Stimulated activated CD8-positive, alpha-beta memory T cell treated with anti-CD3 and anti-CD28 coated beads, Interleukin-12 subunit alpha, Interleukin-12 subunit beta, amount 100 ng/mL, for 24 hours (primary cell): ENCODE data around the gene FAM209B.
"Not testable (repeated sequence)": the region's sequence is repeated elsewhere in the genome, so short reads cannot be mapped to it uniquely, and the experiment has no call there.

Experiments
- DNase-seq: peaks from one replicate; pipeline ENCODE4 v3.0.0-alpha.2; 2020; ENCODE audit errors: extremely low read depth

The FAM209B gene

DNA sequence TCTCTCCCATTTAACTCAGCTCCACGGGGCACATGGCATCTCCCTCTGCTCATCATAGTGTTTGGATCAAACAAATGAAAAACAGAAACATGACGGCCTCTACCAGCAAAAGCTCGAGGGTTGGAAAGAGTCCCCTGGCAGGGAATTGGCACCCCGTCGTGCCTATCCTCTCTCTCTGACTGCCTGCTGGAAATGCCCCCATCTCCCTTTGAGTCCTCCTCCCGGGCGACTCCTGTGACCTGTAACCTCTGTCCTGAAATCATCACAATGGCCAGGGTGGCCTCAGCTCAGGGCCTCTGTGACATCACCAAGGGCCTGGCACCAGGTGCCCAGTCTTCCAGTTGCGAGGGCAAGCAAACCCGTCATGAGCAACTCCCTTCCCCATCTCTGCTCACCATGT is at the start of gene FAM209B:
TSS of gene FAM209B (plus strand) at position 301 of the 400 bp plus-strand sequence. CDS start at position 397, 96 bp downstream.
- DNase-seq = not testable (repeated sequence)

DNA sequence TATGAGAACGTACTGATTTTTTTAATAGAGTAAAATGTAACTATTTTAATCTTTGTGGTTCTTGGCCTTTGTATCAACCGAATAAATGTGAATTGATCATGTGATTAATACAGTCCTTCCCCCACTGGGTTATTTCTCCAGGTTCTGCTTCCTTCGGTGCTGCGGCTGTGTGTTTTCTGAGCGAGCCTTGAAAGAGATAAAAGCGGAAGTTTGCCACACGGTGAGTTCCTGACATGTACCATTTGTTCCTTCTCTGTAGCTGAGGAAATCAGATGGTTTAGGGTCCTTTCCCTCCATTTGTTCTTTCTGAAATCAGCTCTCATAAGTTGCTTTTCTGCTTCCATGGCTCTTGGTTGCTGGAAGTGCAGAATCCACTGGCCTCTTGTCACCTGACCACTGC is 49.1 kb upstream of the FAM209B start:
- no peak for DNase-seq

DNA sequence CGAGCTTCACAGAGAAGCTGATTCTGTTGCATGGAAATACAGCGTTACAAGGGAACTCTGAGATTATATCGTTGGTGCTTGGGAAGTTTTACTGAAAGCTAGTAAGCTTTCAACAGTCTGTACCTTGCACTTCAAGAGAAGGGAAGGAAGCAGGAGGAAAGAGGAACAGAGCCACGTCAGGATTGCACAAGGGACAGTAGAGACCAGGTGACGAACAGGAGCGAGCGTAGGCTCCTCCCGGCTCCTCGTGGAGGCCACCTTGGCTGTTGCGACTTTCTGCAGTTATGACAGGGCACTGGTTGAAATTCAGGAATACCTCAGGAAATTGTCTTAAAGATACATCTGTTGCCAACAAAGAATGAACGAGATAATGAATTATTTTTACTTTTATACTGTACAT is 45.8 kb upstream of the FAM209B start:
- DNase-seq = no peak

DNA sequence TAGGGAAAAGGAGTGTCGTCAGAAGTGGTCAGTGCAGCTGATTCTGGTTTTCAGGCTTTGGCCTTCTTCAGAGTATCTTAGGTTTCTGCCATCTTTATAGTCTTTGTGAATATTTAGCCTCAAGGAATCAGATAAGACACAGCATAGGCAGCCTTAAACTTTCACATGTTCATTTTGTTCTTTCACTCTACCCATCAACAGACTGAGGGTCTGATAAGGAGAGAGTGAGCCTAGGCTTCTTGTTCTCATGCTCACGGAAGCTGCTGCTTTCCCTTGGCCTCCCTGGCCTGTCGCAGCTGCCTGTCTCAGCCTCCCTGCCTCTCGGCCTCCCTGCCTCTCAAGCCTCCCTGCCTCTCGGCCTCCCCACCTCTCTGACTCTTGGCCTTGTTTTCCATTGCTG is 44.5 kb upstream of the FAM209B start:
- no peak for DNase-seq

DNA sequence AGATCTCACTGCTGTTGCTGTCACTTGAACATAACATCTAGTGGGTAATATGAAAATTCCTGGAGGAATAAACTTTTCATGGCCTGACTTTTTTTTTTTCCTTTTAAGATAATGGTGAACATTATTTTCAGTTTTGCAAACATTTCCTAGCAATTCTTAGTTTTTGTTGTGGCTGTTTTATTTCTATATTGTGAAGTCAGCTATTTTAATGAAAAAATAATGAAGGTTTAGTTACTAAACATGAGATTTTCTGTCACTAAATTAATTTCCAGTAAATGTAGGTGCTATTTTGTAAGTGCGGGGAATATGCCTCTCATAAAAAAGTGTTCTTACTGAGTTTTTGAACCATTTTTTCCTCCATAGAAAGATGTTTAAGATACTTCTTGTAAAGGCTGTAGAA is 31.9 kb upstream of the FAM209B start:
- DNase-seq = no peak

- DNase-seq = no peak
These were observed 29.1 kb upstream of the FAM209B start for GRCh38 chr20:56503916-56504315.

GRCh38 chr20:56504373-56505005 is 28.6 kb upstream of the FAM209B start:
- DNase-seq = no peak

- DNase-seq = no peak
These were observed 26.9 kb upstream of the FAM209B start for GRCh38 chr20:56506103-56506502.

- no peak for DNase-seq
These were observed 21.1 kb upstream of the FAM209B start for GRCh38 chr20:56511926-56512325.

DNA sequence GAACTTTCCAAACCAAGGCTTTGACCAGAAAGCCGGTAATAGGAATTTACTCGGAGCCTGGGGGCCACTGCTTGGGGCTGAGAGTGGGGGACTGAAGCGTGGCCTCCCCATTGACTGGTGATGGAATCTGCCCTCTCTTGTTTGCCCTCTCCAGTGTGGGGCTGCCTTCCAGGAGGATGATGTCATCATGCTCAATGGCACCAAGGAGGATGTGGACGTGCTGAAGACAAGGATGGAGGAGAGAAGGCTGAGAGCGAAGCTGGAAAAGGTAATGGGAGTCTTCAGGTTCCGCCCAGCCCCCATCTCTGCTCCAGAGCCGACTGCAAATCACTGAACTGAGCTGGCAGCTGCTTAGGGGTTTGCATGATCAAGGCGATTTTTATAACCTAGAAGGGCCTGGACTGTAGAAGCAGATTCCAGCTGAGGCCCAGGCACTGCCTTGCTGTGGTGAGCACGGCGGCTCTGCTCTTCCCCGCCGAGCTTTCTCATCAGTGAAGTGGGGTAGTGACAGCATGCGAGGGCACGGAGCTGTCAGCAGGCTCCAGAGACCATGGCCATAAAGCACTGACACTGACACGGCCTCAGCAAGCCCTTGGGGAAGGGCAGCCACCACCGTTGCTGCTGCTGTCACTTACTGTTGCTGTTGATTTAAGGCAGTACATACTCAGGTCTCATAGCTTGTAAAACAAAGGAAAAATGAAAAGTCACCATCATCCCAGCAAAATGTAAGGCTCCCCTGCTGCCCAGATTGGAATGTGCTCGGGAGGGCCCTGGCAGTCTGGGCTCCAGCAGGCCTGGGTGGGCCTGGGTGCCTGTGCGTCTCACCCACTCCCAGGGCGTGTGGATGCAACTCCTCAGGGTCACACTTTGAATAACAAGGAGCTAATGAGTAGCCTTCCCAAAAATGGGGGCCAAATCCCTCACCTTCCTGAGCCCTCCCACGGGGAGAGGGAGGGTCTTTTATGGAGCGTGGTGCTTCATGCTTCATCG is 19.6 kb upstream of the FAM209B start:
- DNase-seq = no peak

DNA sequence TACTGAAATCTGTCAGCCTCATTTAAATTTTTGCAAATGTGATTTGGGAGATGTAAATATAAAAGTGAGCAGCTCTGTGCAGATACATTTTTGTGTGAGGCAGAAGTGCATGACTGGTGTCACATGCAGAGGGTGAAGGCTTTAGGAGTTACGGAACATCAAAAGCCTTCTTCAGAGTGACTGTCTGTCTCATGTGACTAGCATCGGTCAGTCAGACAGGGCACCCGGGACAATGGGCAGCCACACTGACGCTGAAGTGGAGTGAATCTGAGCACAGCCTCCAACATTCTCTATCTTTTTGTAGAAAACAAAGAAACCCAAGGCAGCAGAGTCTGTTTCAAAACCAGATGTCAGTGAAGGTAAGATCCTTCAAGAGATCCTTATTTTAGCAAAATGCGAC is 16.4 kb upstream of the FAM209B start:
- DNase-seq = no peak

DNA sequence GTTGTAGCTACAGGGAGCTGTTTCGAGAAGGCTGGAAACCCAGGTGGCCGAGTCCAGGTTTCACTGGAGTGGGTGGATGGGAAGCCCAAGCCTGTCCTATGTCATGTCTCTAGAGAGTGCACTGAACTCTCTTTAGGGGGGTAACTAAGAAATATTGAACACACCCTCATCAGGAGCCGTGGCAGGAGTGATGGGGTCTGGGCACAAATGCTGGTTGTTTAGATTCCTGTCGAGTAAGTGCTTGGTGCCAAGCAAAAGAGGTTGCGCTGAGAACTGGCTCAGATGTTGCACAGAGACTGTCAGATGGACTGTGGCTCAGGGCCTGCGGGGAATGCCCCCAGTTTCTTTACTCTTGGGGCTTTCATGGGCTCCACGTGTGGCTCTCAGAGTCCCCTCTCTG is 15.8 kb upstream of the FAM209B start:
- no peak for DNase-seq

DNA sequence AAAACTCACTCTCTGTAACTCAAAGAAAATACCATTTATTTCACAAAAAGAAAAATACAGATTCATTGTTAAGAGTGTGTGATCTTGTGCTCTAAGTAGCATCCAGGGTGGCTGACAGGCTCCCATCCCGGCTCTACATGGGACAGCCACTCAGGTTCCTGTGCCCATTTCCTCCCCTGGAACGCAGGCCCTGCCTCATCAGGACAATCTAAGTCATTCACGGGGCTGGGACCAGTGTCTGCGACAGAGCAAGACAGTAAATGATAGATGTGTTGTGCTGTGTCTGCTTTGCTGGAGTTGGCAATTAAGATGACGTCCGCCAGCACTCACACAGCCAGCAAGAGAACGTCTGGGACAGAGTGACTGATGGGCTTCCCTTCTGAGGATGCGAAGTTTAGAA is 15.4 kb upstream of the FAM209B start:
- no peak for DNase-seq

- no peak for DNase-seq
These were observed 14.9 kb upstream of the FAM209B start for GRCh38 chr20:56518126-56518525.

DNA sequence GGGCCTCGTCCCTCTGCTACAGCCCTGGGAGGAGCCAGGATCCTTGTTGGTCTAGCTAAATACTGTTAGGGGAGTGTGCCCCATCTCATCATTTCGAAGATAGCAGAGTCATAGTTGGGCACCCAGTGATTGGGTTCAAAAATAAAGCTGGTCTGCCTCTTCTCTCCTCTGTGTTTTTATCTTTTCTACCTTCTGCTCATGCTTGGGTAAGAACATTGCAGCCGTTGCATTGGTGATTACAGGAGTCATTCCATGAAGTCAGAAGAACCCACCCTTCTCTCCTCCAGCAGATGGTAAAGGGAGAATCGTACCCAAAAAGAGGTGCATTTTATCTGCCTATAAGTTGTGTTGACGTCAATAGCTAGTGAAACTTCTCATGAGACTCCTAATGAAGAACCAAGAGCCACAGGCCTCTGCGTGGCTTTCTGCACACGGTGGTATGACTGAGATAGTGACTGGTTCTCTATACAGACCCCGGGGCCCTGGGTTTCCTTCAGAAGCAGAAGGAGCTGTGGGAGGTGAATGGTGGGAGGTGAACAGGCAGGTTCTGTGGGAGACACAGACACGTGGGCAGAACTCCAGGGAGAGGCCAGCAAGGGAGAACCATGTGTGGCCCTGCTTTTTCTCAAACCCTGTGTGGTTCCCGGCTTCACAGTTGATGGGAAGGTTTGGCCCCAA is 14.2 kb upstream of the FAM209B start:
- DNase-seq = no peak

DNA sequence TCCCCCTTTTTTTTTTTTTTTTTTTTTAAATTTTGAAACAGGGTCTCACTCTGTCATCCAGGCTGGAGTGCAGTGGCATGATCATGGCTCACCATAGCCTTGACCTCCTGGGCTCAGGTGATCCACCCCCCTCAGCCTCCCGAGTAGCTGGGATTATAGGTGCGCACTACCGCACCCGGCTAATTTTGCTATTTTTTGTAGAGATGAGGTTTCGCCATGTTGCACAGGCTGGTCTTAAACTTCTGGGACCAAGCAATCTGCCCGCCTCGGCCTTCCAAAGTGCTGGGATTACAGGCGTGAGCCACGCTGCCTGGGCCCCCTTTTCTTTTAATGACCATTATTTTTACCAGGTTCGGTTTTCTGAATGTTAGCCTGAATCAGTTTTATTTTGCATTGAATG is 13.5 kb upstream of the FAM209B start:
- DNase-seq = no peak

DNA sequence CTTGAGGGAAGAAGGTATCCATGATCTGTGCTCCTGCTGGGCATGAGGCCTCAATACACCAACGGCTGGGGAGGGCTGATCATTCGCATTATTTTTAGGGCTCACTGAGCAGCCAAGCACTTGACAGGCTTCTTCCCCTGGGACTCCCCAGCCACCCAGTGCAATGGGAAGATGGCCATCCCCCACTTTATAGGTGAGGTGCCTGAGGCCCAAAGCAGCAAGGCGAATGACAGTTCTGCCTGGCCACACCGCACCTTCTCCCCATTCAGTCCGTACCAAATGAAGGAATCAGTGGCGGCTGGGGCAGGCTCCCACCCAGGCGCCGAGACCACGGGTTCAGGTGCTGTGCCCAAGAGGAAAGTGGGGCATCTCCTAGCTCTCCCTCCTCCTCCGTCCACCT is 12.9 kb upstream of the FAM209B start:
- DNase-seq = no peak

- not testable (repeated sequence) for DNase-seq
These were observed 12.2 kb upstream of the FAM209B start for GRCh38 chr20:56520746-56521354.

DNA sequence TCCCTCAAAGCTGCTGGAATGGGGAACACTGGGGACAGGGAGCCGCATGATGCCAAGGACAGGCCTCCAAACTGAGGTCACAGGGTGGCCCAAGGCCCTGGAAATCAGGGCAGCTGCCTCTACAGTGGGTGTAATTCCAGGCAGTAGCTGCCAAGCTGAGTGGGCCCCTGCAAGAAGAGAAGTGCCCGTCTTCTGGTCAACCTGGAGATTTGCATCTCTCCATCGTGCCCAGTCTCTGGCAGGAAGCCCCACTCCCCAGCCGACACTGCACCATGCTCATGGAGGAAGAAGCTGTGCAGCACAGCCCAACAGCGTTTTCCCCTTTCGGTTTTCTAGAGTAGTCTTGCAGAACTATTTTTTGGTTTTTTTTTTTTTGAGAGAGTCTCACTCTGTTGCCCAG is 10.7 kb upstream of the FAM209B start:
- no peak for DNase-seq

DNA sequence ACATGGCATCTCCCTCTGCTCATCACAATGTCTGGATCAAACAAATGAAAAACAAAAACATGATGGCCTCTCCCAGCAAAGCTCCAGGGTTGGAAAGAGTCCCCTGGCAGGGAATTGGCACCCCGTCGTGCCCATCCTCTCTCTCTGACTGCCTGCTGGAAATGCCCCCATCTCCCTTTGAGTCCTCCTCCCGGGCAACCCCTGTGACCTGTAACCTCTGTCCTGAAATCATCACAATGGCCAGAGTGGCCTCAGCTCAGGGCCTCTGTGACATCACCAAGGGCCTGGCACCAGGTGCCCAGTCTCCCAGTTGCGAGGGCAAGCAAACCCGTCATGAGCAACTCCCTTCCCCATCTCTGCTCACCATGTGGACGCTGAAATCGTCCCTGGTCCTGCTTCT is 8.6 kb upstream of the FAM209B start, which contains the start of gene FAM209A:
TSS of gene FAM209A (plus strand) at position 301 of the 400 bp plus-strand sequence. CDS start at position 366, 65 bp downstream.
- not testable (repeated sequence) for DNase-seq

GRCh38 chr20:56527521-56527920 is 5.5 kb upstream of the FAM209B start:
- no peak for DNase-seq

DNA sequence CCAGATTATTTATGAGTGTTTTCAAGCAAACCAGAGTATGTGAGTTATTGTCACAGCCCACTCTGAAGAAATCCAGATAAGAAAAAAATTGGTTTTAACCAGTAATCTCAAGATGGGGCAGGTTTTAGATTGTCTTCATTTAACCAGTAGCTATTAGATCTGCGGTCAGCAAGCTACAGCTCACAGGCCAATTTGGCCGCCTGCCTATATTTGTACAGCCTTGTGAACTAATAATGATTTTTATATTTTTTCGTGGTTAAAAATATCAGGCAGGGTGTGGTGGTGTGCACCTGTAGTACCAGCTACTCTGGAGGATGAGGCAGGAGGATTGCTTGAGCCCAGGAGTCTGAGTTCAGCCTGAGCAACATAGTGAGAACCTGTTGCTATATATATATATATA is 5.0 kb downstream of the FAM209B start:
- no peak for DNase-seq
